Stimulated activated naive CD8-positive, alpha-beta T cell treated with anti-CD3 and anti-CD28 coated beads, Interleukin-15, Interleukin-2, amounts not matched to agents 100 ng/mL and 50 ng/mL, for 24 hours (primary cell): ENCODE measurements around the gene PEX3.
A peak's percentile ranks its signal among the peaks of the same experiment; 100 is the strongest.

Source experiments
- H3K27ac Mint-ChIP-seq: one replicate; pipeline ENCODE4 v1.8.0; 2021; ENCODE audit warnings: mild to moderate bottlenecking, mixed read lengths
- H3K27me3 Mint-ChIP-seq: one replicate; pipeline ENCODE4 v1.8.0; 2021; ENCODE audit warnings: mixed read lengths
- H3K36me3 Mint-ChIP-seq: one replicate; pipeline ENCODE4 v1.8.0; 2021; ENCODE audit warnings: low read depth, mixed read lengths
- H3K4me1 Mint-ChIP-seq: one replicate; pipeline ENCODE4 v1.8.0; 2021; ENCODE audit warnings: low read depth, mixed read lengths
- H3K4me3 Mint-ChIP-seq: one replicate; pipeline ENCODE4 v1.8.0; 2021; ENCODE audit warnings: mild to moderate bottlenecking, mixed read lengths
- H3K9me3 Mint-ChIP-seq: one replicate; pipeline ENCODE4 v1.8.0; 2021; ENCODE audit warnings: mixed read lengths

PEX3 gene

GRCh38 chr6:143450453-143451371, at the start of gene PEX3, which contains the start of gene ADAT2:
TSS of gene PEX3 (plus strand) at chr6:143450805. CDS start at chr6:143451043, 238 bp downstream.
TSS of gene ADAT2 (minus strand) at chr6:143450695. CDS start at chr6:143450658, 37 bp downstream.
- H3K9me3 Mint-ChIP-seq = no peaks in the 10 kb centered on the region
- H3K27me3 Mint-ChIP-seq = no peaks in the 10 kb centered on the region
- peak within 1 kb of the TSS; percentile 99 for H3K4me3 Mint-ChIP-seq
- H3K27ac Mint-ChIP-seq = peak within 1 kb of the TSS; percentile 98
- H3K4me1 Mint-ChIP-seq = peaks cover 56% of the 10 kb centered on the region
- H3K36me3 Mint-ChIP-seq = peaks cover 34% of the 10 kb centered on the region

- Mint-ChIP-seq H3K36me3 (no peaks in the 10 kb centered on the region), H3K9me3 (no peaks in the 10 kb centered on the region), H3K27ac (no peak overlapping the region), H3K4me1 (peaks cover 23% of the 10 kb centered on the region), H3K27me3 (no peaks in the 10 kb centered on the region), H3K4me3 (no peak overlapping the region)
Observed at GRCh38 chr6:143401068-143401446, 49.5 kb upstream of the PEX3 start.

- Mint-ChIP-seq H3K4me3 (no peak overlapping the region), H3K27me3 (no peaks in the 10 kb centered on the region)
Observed at GRCh38 chr6:143401636-143402370, 48.8 kb upstream of the PEX3 start.

DNA sequence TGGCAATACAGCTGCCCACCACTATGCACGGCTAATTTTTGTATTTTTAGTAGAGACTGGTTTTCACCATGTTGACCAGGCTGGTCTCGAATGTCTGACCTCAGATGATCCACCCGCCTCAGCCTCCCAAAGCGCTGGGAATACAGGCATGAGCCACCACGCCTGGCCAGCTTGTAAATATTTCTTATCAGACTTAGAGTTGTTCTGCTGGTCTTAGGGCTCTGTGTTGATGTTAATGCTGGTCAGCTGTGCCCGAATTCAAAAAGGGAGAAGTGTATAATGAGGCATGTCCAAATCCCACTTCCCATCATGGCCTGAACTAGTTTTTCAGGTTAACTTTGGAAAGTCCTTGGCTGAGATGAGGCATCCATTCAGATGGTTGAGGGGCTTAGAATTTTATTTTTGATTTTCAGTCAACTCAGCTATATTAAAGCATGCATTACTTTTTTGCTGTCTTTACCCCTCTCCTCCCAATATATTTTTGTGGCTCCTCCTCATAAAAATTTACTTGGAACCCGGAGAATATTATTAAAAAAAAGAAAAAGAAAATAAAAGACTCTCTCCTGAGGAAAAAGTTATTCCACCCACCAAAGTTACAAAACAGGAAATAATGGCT, 47.8 kb upstream of the PEX3 start:
- Mint-ChIP-seq H3K4me3 (no peak overlapping the region), H3K27ac (no peak overlapping the region), H3K4me1 (peaks cover 21% of the 10 kb centered on the region), H3K9me3 (no peaks in the 10 kb centered on the region), H3K36me3 (no peaks in the 10 kb centered on the region), H3K27me3 (no peaks in the 10 kb centered on the region)

More at GRCh38 chr6:143401636-143402370, 48.8 kb upstream of the PEX3 start:
- Mint-ChIP-seq H3K4me1 (peaks cover 23% of the 10 kb centered on the region), H3K9me3 (no peaks in the 10 kb centered on the region), H3K27ac (no peak overlapping the region), H3K36me3 (no peaks in the 10 kb centered on the region)

- no peaks in the 10 kb centered on the region for H3K27me3 Mint-ChIP-seq
- no peaks in the 10 kb centered on the region for H3K36me3 Mint-ChIP-seq
- peaks cover 12% of the 10 kb centered on the region for H3K4me1 Mint-ChIP-seq
- no peak overlapping the region for H3K4me3 Mint-ChIP-seq
- peaks cover 3% of the 10 kb centered on the region for H3K9me3 Mint-ChIP-seq
- H3K27ac Mint-ChIP-seq = no peak overlapping the region
Observed at GRCh38 chr6:143405373-143406154, 45.0 kb upstream of the PEX3 start.

DNA sequence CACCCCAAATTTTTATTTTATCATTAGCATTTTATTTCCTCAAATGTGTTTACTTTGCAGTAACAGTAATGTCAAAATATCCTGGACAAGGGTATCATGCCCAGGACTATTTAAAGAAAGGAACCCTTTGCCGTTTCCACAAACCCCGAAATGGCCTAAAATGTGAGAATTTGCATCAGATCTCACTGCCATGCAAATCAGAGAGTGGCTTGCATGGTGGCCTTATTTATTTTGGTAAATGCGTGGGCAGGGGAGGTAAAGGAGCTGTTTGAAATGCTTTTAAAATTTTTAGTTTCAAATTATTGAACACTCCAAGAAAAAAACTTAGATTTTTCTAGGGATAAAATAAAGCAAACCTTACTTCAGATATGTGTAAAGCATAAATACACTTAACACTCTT, 43.9 kb upstream of the PEX3 start:
- no peaks in the 10 kb centered on the region for H3K27me3 Mint-ChIP-seq
- peaks cover 3% of the 10 kb centered on the region for H3K9me3 Mint-ChIP-seq
- peaks cover under 1% of the 10 kb centered on the region for H3K4me1 Mint-ChIP-seq
- H3K36me3 Mint-ChIP-seq = no peaks in the 10 kb centered on the region
- H3K27ac Mint-ChIP-seq = no peak overlapping the region
- no peak overlapping the region for H3K4me3 Mint-ChIP-seq

- no peak overlapping the region for H3K27ac Mint-ChIP-seq
- H3K9me3 Mint-ChIP-seq = peaks cover 3% of the 10 kb centered on the region
- H3K4me1 Mint-ChIP-seq = no peaks in the 10 kb centered on the region
- H3K36me3 Mint-ChIP-seq = no peaks in the 10 kb centered on the region
- no peaks in the 10 kb centered on the region for H3K27me3 Mint-ChIP-seq
- H3K4me3 Mint-ChIP-seq = no peak overlapping the region
Observed at GRCh38 chr6:143408151-143408786, 42.3 kb upstream of the PEX3 start.

GRCh38 chr6:143408787-143409162, 41.8 kb upstream of the PEX3 start:
- no peak overlapping the region for H3K27ac Mint-ChIP-seq
- no peaks in the 10 kb centered on the region for H3K4me1 Mint-ChIP-seq
- peaks cover 3% of the 10 kb centered on the region for H3K9me3 Mint-ChIP-seq
- H3K27me3 Mint-ChIP-seq = no peaks in the 10 kb centered on the region
- H3K36me3 Mint-ChIP-seq = no peaks in the 10 kb centered on the region
- no peak overlapping the region for H3K4me3 Mint-ChIP-seq

DNA sequence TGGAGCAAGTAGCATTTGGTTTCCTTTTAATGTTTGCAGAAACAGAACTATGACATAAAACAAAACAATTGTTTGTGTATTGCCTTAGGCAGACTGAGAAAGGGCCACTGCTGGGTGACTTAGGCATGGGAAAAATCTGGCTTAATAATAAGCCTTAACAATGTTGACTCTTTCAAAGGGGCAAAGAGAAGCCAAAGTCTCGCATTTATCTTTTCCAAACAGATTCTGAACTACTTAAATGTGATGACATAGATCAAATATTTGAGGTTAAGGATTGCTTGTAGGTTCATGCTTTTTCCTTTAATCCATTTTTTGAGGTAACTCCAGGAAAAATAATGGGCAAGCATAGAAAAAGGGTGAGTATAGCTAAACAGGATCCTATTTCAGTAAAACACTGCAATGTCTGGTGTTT, 39.7 kb upstream of the PEX3 start:
- H3K27ac Mint-ChIP-seq = no peak overlapping the region
- H3K4me3 Mint-ChIP-seq = no peak overlapping the region
- H3K4me1 Mint-ChIP-seq = no peaks in the 10 kb centered on the region
- peaks cover 3% of the 10 kb centered on the region for H3K9me3 Mint-ChIP-seq
- H3K36me3 Mint-ChIP-seq = peaks cover 11% of the 10 kb centered on the region
- no peaks in the 10 kb centered on the region for H3K27me3 Mint-ChIP-seq

- Mint-ChIP-seq H3K4me3 (no peak overlapping the region), H3K27me3 (no peaks in the 10 kb centered on the region), H3K4me1 (no peaks in the 10 kb centered on the region), H3K36me3 (peaks cover 15% of the 10 kb centered on the region), H3K9me3 (peaks cover 3% of the 10 kb centered on the region), H3K27ac (no peak overlapping the region)
Observed at GRCh38 chr6:143414769-143415168, 35.8 kb upstream of the PEX3 start.

DNA sequence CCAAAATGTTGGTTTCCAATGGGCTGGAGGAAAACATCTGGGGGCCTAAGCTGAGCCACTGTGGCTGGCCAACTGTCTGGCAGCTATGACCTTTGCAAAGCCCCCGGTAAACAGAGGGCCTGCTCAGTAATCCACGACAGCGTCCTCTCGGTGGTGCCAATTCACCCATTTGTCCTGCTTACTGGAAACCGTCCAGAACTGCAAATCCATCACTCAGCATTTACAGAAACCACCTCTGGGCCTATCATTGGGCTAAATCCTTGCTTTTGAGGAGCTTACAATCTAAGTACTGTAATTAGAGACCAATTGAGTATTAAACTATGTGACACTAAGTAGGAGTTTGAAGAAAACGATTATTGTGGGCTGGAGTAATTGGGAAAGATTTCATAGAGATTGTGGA, 31.1 kb upstream of the PEX3 start:
- H3K4me1 Mint-ChIP-seq = no peaks in the 10 kb centered on the region
- H3K27ac Mint-ChIP-seq = no peak overlapping the region
- peaks cover 16% of the 10 kb centered on the region for H3K36me3 Mint-ChIP-seq
- no peak overlapping the region for H3K4me3 Mint-ChIP-seq
- H3K27me3 Mint-ChIP-seq = no peaks in the 10 kb centered on the region
- H3K9me3 Mint-ChIP-seq = no peaks in the 10 kb centered on the region

DNA sequence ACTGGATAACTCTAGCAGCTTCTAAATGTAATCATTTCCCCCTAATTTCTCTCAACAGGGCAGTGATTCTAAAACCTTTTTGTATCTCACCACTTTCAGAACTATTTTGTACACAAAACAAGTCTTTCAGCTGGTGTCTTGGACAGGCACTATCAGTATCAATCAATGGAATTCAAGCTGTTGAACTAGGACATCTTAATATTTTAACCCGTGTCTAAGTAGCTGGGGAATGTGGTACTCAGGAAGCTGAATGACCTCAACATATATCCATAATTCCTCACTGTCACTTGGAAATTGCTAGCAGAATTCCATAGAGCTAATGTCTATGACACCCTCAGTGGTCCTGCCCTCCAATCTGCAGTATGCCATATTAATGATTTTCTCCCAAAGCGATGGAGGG, 24.6 kb upstream of the PEX3 start:
- H3K27ac Mint-ChIP-seq = no peak overlapping the region
- H3K9me3 Mint-ChIP-seq = no peaks in the 10 kb centered on the region
- peaks cover 31% of the 10 kb centered on the region for H3K36me3 Mint-ChIP-seq
- no peak overlapping the region for H3K4me3 Mint-ChIP-seq
- H3K4me1 Mint-ChIP-seq = no peaks in the 10 kb centered on the region
- H3K27me3 Mint-ChIP-seq = no peaks in the 10 kb centered on the region

DNA sequence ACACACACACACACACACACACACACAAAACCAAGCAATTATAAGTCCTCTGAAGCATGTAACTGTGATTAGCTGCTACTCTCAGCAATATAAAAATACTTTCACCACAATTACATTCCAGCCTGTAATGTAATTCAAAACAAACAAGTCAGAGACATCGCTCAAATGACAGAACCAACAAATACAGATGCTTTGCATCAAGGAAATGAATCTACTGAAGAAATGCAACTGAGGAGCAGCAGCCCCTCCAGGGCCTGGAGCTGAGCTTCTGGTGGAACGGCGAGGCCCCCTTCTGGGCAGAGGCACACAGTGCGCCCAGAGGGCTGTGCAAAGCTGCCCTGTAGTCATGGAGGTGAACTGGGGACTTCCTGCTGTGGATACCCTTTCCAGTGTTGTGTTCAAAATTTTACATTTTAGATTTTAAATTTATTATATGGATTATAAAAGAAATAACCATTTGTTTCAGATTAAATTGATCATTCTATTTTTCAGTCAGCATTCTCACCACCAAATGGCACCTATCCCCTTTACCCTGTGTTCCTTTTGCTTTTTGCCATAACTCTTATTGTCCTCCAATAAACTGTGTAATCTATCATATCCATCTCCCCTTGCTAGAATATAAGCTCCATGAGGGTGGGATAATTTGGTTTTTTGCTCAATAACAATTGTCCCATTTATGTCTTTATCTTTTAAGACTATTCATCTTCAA, 23.3 kb upstream of the PEX3 start:
- Mint-ChIP-seq H3K27me3 (no peaks in the 10 kb centered on the region), H3K4me1 (no peaks in the 10 kb centered on the region), H3K4me3 (no peak overlapping the region), H3K36me3 (peaks cover 39% of the 10 kb centered on the region), H3K27ac (no peak overlapping the region), H3K9me3 (no peaks in the 10 kb centered on the region)
